Measurements from ENCODE around the gene IFNGR2. TPM values are rescaled to one million over a fixed set of nuclear protein-coding genes. Genes with fewer than 3 reads are reported as not detected.

IFNGR2 gene
- total and polyA plus RNA-seq, 2 donors (not counting 3 experiments of a cell fraction or from before 2014, with no cell fraction given), result 44.2 to 46.1 TPM

- H3K4me2 ChIP-seq (ENCODE audit: insufficient read depth, low read length), result no peak overlapping the region
- H3K9me1 ChIP-seq (replicated peaks; ENCODE audit: control insufficient read depth, extremely low read depth, insufficient read depth, low read length), result no peaks in the 10 kb centered on the region
- H3K9me3 ChIP-seq (replicated peaks; ENCODE audit: control insufficient read depth, insufficient read depth, low read length), result no peaks in the 10 kb centered on the region
- ChIA-PET CTCF (interaction anchor here (1.0 to 3.0 kb wide), 4 partner anchors 11 to 256 kb away, joined by 3 to 12 read pairs (median 4); partner anchors contain the start of gene TMEM50B), POLR2A (no interaction called here)
- no TSS peak for BruUV-seq (replicated peaks)
- FAIRE-seq (no peak), DNase-seq (ENCODE audit: low read depth, low spot score) (no peak)
- H3K79me2 ChIP-seq (ENCODE audit: control insufficient read depth, insufficient read depth, low read length), result no peaks in the 10 kb centered on the region
- dilution Hi-C loops (cut with MboI; ENCODE audit: extremely low pct_ligation_motif_present, low sequenced_read_pairs) (no loop called here), intact Hi-C loops (cut with micrococcal nuclease) (no loop called here)
- H3K4me3 ChIP-seq (replicated peaks in 1 of 3; ENCODE audit: insufficient read depth in 1 of 3, low read depth in 1 of 3, low read length in 3 of 3), result no peak overlapping the region
- H4K20me1 ChIP-seq (replicated peaks; ENCODE audit: control insufficient read depth, extremely low read depth, insufficient read depth, low read length), result no peaks in the 10 kb centered on the region
- no peak for TF ChIP-seq MYC (IDR thresholded peaks at IDR 0.05; ENCODE audit: low read depth, low read length)
- TF ChIP-seq FOS (IDR thresholded peaks at IDR 0.05; ENCODE audit: borderline replicate concordance, insufficient read depth, low read length), result no peak
- no peak for TF ChIP-seq CTCF (IDR thresholded peaks at IDR 0.05; ENCODE audit: extremely low read depth in 1 of 2, insufficient read depth in 1 of 2, low read depth in 1 of 2, low read length in 2 of 2)
- TF ChIP-seq, protein P1, sequence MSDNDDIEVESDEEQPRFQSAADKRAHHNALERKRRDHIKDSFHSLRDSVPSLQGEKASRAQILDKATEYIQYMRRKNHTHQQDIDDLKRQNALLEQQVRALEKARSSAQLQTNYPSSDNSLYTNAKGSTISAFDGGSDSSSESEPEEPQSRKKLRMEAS (IDR thresholded peaks at IDR 0.05; ENCODE audit: insufficient read depth, insufficient read length), result no peak
- TF ChIP-seq EZH2 (IDR thresholded peaks at IDR 0.05; ENCODE audit: borderline replicate concordance, low read depth, low read length, severe bottlenecking), result no peak
- TF ChIP-seq POLR2AphosphoS5 (IDR thresholded peaks at IDR 0.05; ENCODE audit: insufficient read depth, low read depth, low read length), result no peak
- TF ChIP-seq JUN (IDR thresholded peaks at IDR 0.05; ENCODE audit: borderline replicate concordance, insufficient read depth, insufficient read length, low read depth), result no peak
- TF ChIP-seq POLR2A (IDR thresholded peaks at IDR 0.05; ENCODE audit: low read depth, low read length), result no peak
- no peak for TF ChIP-seq GATA2 (IDR thresholded peaks at IDR 0.05; ENCODE audit: insufficient read depth, insufficient read length, low read depth, low read length)
- H3K27me3 ChIP-seq (ENCODE audit: control insufficient read depth in 2 of 2, insufficient read depth in 2 of 2, low read length in 2 of 2), result no peaks in the 10 kb centered on the region
- peaks cover 2 to 4% of the 10 kb centered on the region in 2 experiments for H3K36me3 ChIP-seq (ENCODE audit: control insufficient read depth in 2 of 2, extremely low read depth in 1 of 2, insufficient read depth in 2 of 2, low read length in 2 of 2)
- H3K9ac ChIP-seq (replicated peaks; ENCODE audit: extremely low read depth, insufficient read depth, low read length), result no peak overlapping the region
- no peak overlapping the region for H2AFZ ChIP-seq (ENCODE audit: low read depth, low read length)
- H3K4me1 ChIP-seq (ENCODE audit: control insufficient read depth, extremely low read depth, insufficient read depth, low read length), result no peaks in the 10 kb centered on the region
- H3K27ac ChIP-seq (ENCODE audit: insufficient read depth, low read depth, low read length), result no peak overlapping the region
Observed at GRCh38 chr21:33455686-33456446, 52.7 kb downstream of the IFNGR2 start.

Measured in endothelial cell of umbilical vein (primary cell).